Measurements from ENCODE around the gene SIN3B.
"Not testable (repeated sequence)": the region's sequence is repeated elsewhere in the genome, so short reads cannot be mapped to it uniquely, and the experiment has no call there.

SIN3B gene

GRCh38 chr19:16871871-16872270 is 42.7 kb downstream of the SIN3B start:
- Histone ChIP-seq H3K9ac (ENCODE audit: low read depth, low read length) (no peak overlapping the region), H3K4me1 (ENCODE audit: control insufficient read depth, insufficient read depth, low read length) (no peaks in the 10 kb centered on the region), H3K4me3 (ENCODE audit: low read depth, low read length) (no peak overlapping the region), H3K9me3 (ENCODE audit: control insufficient read depth, insufficient read depth, low read length) (no peaks in the 10 kb centered on the region), H3K27me3 (ENCODE audit: control insufficient read depth, insufficient read depth, low read length) (no peaks in the 10 kb centered on the region), H3K36me3 (ENCODE audit: control insufficient read depth, insufficient read depth, low read length) (peaks cover 51% of the 10 kb centered on the region)

GRCh38 chr19:16872728-16873127 is 43.5 kb downstream of the SIN3B start:
- Histone ChIP-seq H3K9me3 (ENCODE audit: control insufficient read depth, insufficient read depth, low read length) (no peaks in the 10 kb centered on the region), H3K36me3 (ENCODE audit: control insufficient read depth, insufficient read depth, low read length) (peaks cover 54% of the 10 kb centered on the region), H3K4me3 (ENCODE audit: low read depth, low read length) (no peak overlapping the region), H3K4me1 (ENCODE audit: control insufficient read depth, insufficient read depth, low read length) (no peaks in the 10 kb centered on the region), H3K27me3 (ENCODE audit: control insufficient read depth, insufficient read depth, low read length) (no peaks in the 10 kb centered on the region), H3K9ac (ENCODE audit: low read depth, low read length) (no peak overlapping the region)

DNA sequence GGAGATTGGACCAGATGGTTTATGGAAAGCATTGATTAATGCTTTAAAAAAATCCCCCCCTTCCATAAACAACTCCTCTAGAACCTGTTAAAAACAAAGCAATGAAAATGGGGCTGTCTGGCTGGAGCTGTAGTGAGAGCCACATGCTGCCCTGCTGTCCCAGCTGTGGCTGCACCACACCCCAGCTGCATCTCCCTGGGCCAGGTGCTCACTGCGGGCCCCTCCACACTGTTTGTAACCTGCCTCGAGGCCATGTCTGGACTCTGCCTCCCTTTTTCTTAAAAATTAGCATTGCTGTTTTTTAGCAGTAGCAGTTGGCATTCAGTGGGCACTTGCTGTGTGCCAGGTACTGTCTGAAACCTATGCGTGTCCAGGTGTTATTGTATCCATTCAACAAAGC is 44.4 kb downstream of the SIN3B start:
- Histone ChIP-seq H3K27me3 (ENCODE audit: control insufficient read depth, insufficient read depth, low read length) (no peaks in the 10 kb centered on the region), H3K9me3 (ENCODE audit: control insufficient read depth, insufficient read depth, low read length) (no peaks in the 10 kb centered on the region), H3K36me3 (ENCODE audit: control insufficient read depth, insufficient read depth, low read length) (peaks cover 56% of the 10 kb centered on the region), H3K9ac (ENCODE audit: low read depth, low read length) (no peak overlapping the region), H3K4me1 (ENCODE audit: control insufficient read depth, insufficient read depth, low read length) (no peaks in the 10 kb centered on the region), H3K4me3 (ENCODE audit: low read depth, low read length) (no peak overlapping the region)

DNA sequence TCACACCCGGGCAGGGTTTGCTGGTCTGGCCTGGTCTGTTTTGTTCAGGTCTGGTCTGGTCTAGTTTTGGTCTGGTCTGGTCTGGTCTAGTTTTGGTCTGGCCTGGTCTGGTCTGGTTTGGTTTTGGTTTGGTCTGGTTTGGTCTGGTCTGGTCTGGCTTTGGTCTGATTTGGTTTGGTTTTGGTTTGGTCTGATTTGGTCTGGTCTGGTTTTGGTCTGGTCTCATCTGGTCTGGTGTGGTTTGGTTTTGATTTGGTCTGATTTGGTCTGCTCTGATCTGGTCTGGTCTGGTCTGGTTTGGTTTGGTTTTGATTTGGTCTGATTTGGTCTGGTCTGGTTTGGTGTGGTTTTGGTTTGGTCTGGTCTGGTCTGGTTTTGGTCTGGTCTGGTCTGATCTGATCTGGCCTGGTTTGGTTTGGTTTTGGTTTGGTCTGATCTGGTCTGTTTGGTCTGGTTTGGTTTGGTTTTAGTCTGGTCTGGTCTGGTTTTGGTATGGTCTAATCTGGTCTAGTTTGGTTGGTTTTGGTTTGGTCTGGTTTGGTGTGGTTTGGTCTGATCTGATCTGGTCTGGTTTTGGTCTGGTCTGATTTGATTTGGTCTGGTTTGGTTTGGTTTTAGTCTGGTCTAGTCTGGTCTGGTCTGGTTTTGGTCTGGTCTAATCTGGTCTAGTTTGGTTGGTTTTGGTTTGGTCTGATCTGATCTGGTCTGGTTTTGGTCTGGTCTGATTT is 45.2 kb downstream of the SIN3B start:
- Histone ChIP-seq H3K9ac (ENCODE audit: low read depth, low read length) (no peak overlapping the region), H3K36me3 (ENCODE audit: control insufficient read depth, insufficient read depth, low read length) (peaks cover 60% of the 10 kb centered on the region), H3K27me3 (ENCODE audit: control insufficient read depth, insufficient read depth, low read length) (no peaks in the 10 kb centered on the region), H3K9me3 (ENCODE audit: control insufficient read depth, insufficient read depth, low read length) (no peaks in the 10 kb centered on the region), H3K4me1 (ENCODE audit: control insufficient read depth, insufficient read depth, low read length) (no peaks in the 10 kb centered on the region), H3K4me3 (ENCODE audit: low read depth, low read length) (no peak overlapping the region)

GRCh38 chr19:16874978-16875299 is 45.7 kb downstream of the SIN3B start:
- not testable (repeated sequence) for H3K4me3 ChIP-seq (ENCODE audit: low read depth, low read length); H3K9me3 ChIP-seq (ENCODE audit: control insufficient read depth, insufficient read depth, low read length); H3K27me3 ChIP-seq (ENCODE audit: control insufficient read depth, insufficient read depth, low read length); H3K9ac ChIP-seq (ENCODE audit: low read depth, low read length); H3K4me1 ChIP-seq (ENCODE audit: control insufficient read depth, insufficient read depth, low read length)
- H3K36me3 ChIP-seq (ENCODE audit: control insufficient read depth, insufficient read depth, low read length) = peaks cover 60% of the 10 kb centered on the region

- no peaks in the 10 kb centered on the region for H3K9me3 ChIP-seq (ENCODE audit: control insufficient read depth, insufficient read depth, low read length)
- H3K9ac ChIP-seq (ENCODE audit: low read depth, low read length) = no peak overlapping the region
- peaks cover 58% of the 10 kb centered on the region for H3K36me3 ChIP-seq (ENCODE audit: control insufficient read depth, insufficient read depth, low read length)
- no peaks in the 10 kb centered on the region for H3K27me3 ChIP-seq (ENCODE audit: control insufficient read depth, insufficient read depth, low read length)
- H3K4me3 ChIP-seq (ENCODE audit: low read depth, low read length) = no peak overlapping the region
- H3K4me1 ChIP-seq (ENCODE audit: control insufficient read depth, insufficient read depth, low read length) = no peaks in the 10 kb centered on the region
These were observed 46.7 kb downstream of the SIN3B start for GRCh38 chr19:16875584-16876555.

GRCh38 chr19:16876904-16877361 is 47.7 kb downstream of the SIN3B start:
- Histone ChIP-seq H3K9ac (ENCODE audit: low read depth, low read length) (no peak overlapping the region), H3K4me1 (ENCODE audit: control insufficient read depth, insufficient read depth, low read length) (no peaks in the 10 kb centered on the region), H3K27me3 (ENCODE audit: control insufficient read depth, insufficient read depth, low read length) (no peaks in the 10 kb centered on the region), H3K36me3 (ENCODE audit: control insufficient read depth, insufficient read depth, low read length) (peaks cover 54% of the 10 kb centered on the region), H3K9me3 (ENCODE audit: control insufficient read depth, insufficient read depth, low read length) (no peaks in the 10 kb centered on the region), H3K4me3 (ENCODE audit: low read depth, low read length) (no peak overlapping the region)

DNA sequence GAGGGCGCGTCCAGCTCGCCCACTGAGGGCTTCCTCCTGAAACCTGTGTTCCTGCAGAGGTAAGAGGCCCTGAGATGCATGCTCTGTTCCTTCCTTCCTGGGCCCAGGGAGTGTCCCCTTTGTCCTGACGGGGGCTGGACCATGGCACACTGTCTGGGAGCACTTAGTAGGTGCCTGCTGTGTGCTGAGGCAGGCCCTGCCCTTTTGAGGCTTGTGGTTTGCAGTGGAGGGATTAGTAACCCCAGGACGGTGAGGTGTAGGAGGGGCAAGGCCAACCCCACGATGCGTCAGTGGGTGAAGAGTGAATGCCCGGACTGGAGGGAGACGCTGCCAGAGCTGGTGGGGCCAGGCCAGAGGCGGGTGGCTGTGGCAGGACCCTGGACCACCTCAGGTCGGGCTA is 48.4 kb downstream of the SIN3B start:
- peaks cover 56% of the 10 kb centered on the region for H3K36me3 ChIP-seq (ENCODE audit: control insufficient read depth, insufficient read depth, low read length)
- H3K9me3 ChIP-seq (ENCODE audit: control insufficient read depth, insufficient read depth, low read length) = no peaks in the 10 kb centered on the region
- H3K4me3 ChIP-seq (ENCODE audit: low read depth, low read length) = no peak overlapping the region
- H3K27me3 ChIP-seq (ENCODE audit: control insufficient read depth, insufficient read depth, low read length) = no peaks in the 10 kb centered on the region
- H3K4me1 ChIP-seq (ENCODE audit: control insufficient read depth, insufficient read depth, low read length) = no peaks in the 10 kb centered on the region
- H3K9ac ChIP-seq (ENCODE audit: low read depth, low read length) = no peak overlapping the region

DNA sequence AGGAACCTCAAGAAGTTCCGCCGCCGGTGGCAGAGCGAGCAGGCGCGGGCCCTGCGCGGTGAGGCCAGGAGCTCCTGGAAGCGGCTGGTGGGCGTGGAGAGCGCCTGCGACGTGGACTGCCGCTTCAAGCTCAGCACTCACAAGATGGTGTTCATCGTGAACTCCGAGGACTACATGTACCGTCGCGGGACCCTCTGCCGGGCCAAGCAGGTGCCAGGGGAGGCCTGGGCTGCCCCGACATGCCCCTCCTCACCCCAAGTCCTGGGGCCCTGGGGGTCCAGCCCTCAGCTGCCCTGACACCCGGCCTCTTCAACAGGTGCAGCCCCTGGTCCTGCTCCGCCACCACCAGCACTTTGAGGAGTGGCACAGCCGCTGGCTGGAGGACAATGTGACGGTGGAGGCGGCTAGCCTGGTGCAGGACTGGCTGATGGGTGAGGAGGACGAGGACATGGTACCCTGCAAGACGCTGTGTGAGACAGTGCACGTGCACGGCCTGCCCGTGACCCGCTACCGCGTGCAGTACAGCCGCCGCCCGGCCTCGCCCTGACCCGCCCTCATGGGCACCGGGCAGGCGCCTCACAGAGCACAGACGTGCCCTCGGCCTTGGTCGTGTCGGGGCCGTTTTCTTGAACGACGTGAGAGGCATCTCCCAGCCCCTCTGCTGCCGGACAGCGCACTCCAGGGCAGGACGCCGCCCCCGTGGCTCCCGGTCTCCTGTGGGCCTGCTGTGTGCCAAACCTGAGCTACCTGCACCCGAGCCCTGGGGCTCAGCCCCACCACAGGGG is 49.2 kb downstream of the SIN3B start:
- no peak overlapping the region for H3K4me3 ChIP-seq (ENCODE audit: low read depth, low read length)
- no peaks in the 10 kb centered on the region for H3K27me3 ChIP-seq (ENCODE audit: control insufficient read depth, insufficient read depth, low read length)
- no peaks in the 10 kb centered on the region for H3K4me1 ChIP-seq (ENCODE audit: control insufficient read depth, insufficient read depth, low read length)
- peaks cover 48% of the 10 kb centered on the region for H3K36me3 ChIP-seq (ENCODE audit: control insufficient read depth, insufficient read depth, low read length)
- no peak overlapping the region for H3K9ac ChIP-seq (ENCODE audit: low read depth, low read length)
- no peaks in the 10 kb centered on the region for H3K9me3 ChIP-seq (ENCODE audit: control insufficient read depth, insufficient read depth, low read length)

DNA sequence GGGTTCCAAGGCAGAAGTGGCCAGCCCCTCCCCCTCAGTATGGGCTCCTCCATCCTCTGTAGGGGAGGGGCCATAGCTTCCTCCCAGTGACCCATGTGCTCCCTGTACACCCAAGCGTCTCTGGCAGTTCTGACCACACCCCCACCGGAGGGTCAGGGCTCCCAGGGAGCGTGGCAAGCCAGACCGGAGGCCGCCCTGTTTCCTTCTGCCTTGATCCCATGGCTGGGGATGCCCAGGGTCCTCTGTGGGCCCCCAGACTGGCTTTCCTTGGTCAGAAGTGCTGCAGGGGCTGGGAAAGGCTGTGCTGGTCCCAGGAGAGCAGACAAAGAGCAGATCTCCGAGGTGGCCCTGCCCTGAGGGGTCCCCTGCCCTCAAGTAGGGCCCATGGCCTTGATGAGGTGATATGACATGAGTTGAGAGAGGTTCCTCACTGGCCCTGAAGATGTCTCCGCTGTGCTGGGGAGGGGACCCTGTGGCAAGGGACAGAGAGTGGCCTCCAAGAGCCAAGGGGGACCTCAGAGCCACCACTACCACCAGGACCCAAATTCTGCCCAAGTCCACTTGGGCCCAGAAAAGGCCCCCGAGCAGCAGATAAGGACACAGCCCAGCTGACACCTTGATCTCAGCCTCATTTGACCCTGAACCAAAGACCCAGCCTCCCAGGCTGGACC is 51.8 kb downstream of the SIN3B start:
- no peaks in the 10 kb centered on the region for H3K27me3 ChIP-seq (ENCODE audit: control insufficient read depth, insufficient read depth, low read length)
- no peak overlapping the region for H3K4me3 ChIP-seq (ENCODE audit: low read depth, low read length)
- H3K9ac ChIP-seq (ENCODE audit: low read depth, low read length) = no peak overlapping the region
- no peaks in the 10 kb centered on the region for H3K4me1 ChIP-seq (ENCODE audit: control insufficient read depth, insufficient read depth, low read length)
- peaks cover 41% of the 10 kb centered on the region for H3K36me3 ChIP-seq (ENCODE audit: control insufficient read depth, insufficient read depth, low read length)
- H3K9me3 ChIP-seq (ENCODE audit: control insufficient read depth, insufficient read depth, low read length) = no peaks in the 10 kb centered on the region

DNA sequence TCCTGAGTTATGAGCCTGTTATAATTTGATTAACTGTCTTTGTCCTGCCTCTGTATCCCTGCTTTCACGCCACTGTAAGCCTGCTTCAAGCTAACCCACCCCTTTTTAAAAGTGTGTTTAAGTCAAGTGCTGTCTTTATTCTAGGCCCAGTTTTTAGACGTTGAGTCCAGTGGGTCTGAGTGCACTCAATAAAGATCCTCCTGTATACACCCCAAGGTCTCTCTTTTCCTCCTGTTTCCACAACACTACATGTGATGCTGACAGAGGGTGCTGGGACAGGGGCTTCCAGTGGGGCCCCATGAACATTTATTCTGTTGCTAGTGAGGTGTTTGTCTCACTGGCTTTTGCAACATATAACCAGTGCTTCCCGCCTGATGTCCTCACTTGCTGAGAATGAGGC is 52.9 kb downstream of the SIN3B start:
- no peak overlapping the region for H3K4me3 ChIP-seq (ENCODE audit: low read depth, low read length)
- H3K36me3 ChIP-seq (ENCODE audit: control insufficient read depth, insufficient read depth, low read length) = peaks cover 30% of the 10 kb centered on the region
- H3K9ac ChIP-seq (ENCODE audit: low read depth, low read length) = no peak overlapping the region
- no peaks in the 10 kb centered on the region for H3K27me3 ChIP-seq (ENCODE audit: control insufficient read depth, insufficient read depth, low read length)
- no peaks in the 10 kb centered on the region for H3K4me1 ChIP-seq (ENCODE audit: control insufficient read depth, insufficient read depth, low read length)
- no peaks in the 10 kb centered on the region for H3K9me3 ChIP-seq (ENCODE audit: control insufficient read depth, insufficient read depth, low read length)

Data from iPS-15b (cell line).